ENCODE data around the gene PTPRC.

PTPRC gene

DNA sequence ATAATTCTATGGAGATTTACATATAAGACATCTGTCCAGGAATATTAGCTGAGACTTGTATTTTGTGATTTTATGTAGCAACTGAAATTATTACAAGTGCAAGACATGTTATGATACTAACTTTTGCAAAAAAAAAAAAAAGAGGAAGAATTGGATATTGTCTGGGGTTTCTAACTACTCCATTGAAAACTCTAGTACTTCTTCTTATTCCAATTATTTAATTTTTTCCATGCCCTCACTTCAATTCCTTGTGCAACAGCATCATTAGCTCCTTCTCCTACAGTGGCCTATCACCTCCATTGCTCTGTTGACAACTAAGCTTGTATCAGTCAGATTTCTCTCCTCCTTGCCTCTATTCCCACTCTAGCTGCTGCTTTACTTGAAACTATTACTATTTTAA, 126.6 kb downstream of the PTPRC start:
- no peak for DNase-seq

DNA sequence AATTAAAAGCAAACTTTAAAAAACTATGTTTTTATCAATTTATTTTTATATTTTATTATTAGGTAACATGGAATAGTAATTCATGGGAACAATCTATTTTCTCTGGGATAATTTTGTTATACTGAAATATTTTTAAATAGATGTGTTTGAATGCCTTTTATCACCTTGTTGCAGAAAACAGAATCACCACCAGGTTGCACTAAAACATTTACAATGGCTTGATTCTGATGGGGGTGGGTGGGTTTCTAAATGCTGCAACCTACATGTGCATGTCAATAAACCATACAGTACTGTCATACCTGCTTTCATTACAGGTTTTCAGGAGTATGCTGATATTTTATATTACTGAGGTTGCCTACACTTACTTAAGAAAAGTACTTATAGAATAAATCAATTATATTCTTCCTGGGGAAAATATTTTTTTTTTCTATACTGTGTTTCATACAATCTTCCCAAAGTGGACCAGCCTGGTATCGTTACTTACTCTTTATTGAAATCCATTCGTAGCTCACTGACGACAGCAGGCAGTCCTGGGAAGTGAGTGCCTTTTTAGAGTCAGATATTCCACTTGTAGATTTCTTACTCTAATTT, 132.8 kb downstream of the PTPRC start:
- DNase-seq: no peak

DNA sequence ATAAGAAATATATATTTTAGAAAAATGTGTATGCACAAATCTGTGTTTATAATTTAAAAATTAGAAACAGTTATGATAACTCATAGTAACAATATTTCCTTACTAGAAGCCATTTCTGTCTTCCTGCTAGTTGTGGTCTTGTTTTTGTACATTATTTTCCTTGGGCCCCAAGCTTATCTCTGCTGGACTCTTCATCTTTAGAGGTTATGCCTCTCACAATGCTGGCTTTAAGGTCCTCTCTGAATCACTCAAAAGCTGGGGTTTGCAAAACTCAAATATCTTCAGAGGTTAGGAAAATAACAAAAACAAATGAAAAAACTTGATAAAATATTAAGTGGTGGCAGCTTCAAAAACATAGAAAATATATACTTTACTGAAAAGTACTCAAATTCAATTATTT, 133.8 kb downstream of the PTPRC start:
- DNase-seq: no peak

DNA sequence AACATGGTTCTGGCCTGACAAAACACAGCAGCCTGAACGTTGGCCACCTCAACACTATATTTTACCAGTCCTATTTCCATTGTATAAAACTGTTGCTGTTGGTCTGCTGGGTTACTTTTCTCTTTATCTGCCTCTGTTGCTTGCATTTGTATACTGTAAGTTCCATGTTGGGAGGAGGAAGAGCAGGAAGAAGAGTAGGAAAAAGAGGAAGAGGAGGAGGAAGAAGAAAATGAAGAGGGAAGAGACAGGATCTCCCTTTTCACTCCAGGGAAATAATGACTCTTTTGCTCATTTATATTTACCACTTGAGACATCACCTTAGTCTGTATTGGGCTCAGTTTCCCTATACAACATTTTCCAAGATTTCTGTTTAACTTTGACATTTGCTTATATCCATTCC, 134.2 kb downstream of the PTPRC start:
- no peak for DNase-seq

DNA sequence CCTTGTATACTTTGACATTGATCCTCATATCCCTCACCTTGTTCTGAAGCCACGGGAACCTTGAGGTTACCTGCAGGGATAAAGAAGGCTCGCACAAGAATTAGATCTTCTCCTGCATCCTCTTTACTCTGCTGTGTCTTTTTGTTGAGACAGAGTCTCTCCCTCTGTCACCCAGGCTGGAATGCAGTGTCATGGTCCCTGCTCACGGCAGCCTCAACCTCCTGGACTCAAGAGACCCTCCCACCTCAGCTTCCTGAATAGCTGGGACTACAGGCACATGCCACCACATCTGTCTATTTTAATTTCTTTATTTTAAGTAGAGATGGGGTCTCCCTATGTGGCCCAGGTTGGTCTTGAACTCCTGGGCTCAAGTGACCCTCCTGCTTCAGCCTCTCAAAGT, 134.7 kb downstream of the PTPRC start:
- DNase-seq: no peak

DNA sequence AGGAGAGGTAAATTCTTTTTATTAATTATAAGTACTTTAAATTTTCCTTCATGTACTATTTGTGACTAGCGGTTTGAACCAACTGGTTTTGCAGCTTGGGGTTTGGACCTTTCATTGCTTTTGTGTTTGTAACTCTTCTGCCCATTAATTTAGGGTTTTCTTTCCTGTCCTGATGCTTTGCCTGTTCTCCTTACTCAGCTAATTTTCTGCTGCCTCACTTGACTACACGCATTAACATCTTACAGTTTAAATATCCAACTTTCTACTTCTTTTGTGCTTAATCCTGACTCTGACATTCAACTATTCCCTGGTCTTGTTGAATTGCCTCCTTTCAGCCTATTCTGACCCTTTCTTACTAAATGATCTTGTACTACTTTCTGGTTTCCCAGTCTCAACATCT, 135.6 kb downstream of the PTPRC start:
- DNase-seq: no peak

DNA sequence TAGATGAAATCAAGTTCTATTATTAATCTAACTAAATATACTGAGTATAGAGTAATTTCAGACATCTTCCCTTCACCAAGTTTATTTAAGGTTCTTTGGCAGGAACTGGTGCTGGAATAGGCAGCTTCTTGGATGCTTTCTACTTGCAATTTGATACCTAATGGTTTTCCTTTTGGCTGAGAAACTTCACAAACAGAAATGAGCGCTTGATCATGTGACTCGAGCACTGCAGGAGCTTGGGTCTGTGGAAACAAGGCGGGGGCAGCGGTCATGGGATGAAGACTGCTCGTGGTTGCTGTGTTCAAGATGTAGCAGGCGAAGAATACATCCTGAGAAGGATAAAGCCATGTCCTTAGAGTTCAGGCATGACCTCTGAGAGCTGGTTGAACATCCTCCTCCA, 136.8 kb downstream of the PTPRC start:
- no peak for DNase-seq

DNA sequence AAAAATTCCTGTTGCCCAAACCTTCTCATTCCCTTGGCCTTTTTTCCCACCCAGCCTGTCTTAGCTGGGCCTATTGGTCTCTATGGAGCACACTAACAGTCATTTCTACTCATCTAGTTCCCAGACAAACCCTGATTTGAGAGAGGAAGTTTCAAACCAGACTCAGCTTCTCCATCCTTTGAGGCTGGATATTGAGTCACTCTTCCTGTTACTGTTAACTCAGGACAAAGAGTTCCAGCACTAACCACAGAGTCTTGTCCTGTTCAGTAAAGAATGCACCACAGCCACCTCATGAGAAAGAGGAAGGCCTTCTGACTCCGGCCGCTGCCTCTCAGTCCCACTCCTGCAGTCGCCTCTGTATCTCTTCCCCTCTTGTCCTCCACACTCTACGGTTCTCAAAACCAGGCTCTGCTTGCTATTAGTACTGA, 137.8 kb downstream of the PTPRC start:
- DNase-seq: no peak

DNA sequence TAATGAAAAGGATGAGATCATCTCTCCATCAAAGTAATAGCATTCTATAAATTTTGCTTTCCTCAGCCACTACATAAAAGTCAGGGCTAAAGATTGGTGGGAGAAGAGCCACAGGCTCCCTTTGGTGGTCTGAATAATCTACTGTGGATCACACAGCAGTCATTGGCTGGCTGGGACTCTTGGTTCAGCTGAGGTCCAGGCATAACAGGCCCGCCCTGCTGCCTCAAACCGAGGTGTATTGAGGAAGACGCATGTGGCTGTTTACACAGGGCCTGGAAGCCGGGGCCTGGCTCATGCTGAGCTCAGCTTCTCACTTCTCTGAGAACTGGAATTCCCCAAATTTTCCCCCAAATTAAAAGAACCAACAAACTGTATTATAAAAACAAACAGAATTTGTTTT, 139.2 kb downstream of the PTPRC start:
- DNase-seq: no peak

DNA sequence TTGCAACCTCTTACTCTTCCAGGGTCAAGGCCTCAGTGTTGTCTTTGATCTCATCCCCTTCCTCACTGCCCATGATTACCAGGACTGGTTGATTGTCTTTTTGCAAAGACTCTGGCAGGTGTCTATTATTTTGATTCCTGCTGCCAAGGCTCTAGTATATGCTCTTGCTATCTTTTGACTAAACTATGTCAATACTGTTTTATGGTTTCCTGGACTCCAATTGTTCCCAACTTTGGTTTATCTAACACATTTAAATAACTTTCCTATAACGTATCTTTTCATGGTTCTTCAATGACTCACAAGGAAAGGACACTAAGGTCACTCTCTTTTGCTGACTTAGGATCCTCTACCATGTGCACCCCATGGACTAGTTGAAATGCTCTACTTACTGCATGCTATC, 141.5 kb downstream of the PTPRC start:
- no peak for DNase-seq

DNA sequence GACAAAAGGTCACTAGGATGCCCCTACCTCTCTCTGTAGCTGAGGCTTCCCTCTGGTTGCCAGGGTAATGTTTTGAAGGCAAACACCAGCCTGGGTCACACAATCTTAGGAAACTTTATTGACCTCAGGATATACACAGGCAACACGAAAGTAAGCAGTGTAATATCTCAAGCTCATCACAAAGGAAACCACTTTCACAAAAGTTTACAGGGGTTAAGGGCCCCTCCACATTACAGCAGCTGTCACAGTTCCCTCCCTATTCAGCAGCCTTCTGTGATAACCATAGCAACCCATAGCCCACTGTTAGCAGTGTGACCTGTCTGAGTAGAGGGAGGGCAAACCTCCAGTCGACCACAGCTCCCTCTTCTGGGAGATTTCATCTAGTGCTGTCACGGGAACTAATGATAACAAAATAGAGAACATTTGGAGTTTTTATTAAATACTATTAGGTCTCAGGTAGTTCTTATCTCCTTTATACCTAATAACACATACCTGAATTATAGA, 149.8 kb downstream of the PTPRC start:
- DNase-seq: no peak

DNA sequence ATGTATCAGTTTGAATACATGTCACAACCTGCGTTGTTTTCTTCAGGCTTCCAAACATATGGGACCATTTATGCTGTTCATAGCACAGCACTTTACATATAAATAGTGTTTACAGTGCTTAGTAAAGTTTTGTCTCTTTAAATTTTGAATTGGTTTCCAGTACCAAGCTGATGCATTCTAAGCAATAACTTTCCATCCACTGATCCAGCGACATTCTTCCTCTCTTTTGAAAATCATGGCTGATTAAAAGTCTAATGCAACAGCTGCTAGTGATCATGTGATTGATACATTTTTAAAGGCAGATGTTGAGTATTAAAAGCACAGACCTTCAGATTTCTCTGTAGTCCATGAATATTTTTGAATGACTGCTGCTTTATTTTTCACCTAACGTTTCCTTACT, 154.9 kb downstream of the PTPRC start:
- no peak for DNase-seq

DNA sequence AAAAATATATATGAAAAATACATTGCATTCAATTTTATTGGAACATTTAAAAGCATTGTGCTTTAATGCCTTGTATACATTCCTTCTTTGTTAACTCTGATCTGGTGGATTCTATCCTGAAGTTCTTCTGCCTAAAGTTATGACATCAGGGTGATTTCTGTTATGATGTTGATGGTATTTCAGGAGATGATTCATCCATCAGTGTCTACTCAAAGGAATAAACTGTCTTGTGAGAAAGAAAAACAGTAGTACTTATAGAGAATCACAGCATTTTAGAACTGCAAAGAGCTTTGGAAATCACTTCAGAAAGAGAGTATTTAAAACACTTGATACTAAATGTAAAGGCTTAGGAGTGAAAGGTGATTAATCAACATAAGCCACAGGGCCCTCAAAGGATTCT, 155.7 kb downstream of the PTPRC start:
- no peak for DNase-seq

DNA sequence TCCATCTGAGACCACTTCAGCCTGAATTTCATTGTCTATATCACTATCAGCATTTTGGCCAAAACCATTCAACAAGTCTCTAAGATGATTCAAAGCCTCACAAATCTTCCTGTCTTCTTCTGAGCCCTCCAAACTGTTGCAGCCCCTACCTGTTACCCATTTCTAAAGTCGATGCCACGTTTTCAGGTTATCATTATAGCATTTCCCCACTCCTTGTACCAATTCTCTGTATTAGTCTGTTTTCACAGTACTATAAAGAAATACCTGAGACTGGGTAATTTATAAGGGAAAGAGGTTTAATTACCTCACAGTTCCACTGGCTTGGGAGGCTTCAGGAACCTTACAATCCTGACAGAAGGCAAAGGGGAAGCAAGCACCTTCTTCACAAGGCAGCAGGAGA, 158.8 kb downstream of the PTPRC start:
- DNase-seq: no peak

DNA sequence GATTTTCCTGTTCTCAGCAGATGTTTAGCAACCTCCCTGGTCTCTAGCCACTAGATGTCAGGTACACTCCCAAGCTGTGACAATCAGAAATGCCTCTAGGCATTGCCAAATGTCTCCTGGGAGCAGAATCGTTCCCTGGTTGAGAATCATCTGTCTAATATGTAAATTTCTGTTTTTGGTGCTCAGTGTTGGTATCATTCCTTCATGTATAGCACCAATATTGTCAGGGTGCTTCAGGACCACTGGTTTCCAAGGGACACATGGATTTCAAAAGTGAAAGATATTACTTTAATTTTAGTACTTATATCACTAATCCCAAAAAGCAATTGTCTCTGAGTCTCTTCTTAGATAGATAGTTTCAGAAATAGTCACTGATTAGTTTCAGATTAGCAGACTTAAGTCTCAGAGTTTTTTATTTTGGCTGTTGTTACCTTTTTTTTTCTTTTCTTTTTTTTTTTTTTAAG, 160.1 kb downstream of the PTPRC start:
- no peak for DNase-seq

DNA sequence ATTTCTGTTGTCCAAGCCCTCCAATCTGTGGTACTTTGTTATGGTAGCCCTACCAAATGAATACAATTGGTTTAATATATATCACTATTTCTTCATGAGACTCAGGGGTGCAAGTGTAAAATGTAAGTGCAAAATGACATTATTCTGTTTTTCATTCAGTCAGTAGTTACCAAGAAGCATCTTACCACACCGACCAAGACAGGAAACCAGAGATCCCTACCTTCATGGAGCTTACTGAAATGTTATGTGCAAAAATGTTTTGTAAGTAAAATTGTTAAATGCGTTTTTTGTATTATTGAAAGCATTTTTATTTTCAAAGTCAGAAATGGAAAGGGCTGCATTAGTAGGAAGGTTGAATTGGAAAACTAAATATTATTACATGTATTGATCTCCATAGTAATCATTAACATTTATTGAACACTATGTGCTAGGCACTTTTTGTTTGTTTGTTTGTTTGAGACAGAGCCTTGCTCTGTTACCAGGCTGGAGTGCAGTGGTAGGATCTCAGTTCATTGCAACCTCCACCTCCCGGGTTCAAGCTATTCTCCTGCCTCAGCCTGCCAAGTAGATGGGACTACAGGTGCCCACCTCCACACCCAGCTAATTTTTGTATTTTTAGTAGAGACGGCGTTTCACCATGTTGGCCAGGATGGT, 166.8 kb downstream of the PTPRC start:
- DNase-seq: no peak

DNA sequence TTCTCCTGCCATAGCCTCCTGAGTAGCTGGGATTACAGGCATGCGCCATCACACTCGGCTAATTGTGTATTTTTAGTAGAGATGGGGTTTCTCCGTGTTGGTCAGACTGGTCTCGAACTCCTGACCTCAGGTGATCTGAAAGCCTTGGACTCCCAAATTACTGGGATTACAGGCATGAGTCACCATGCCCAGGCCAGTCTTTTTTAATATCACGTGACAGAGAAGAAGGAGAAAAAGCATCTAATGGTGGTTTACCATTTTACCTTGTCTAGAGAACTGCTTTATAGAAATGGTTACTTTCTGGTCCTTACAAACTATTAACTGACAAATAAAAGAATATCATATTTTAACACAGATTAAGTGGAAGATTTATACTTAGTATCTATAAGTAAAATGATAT, 168.0 kb downstream of the PTPRC start:
- DNase-seq: no peak

Measured in NCI-H1417 treated with DMSO at 0.1 percent for 48 hours (cell line).